ENCODE results near the gene OPA1.

DNA sequence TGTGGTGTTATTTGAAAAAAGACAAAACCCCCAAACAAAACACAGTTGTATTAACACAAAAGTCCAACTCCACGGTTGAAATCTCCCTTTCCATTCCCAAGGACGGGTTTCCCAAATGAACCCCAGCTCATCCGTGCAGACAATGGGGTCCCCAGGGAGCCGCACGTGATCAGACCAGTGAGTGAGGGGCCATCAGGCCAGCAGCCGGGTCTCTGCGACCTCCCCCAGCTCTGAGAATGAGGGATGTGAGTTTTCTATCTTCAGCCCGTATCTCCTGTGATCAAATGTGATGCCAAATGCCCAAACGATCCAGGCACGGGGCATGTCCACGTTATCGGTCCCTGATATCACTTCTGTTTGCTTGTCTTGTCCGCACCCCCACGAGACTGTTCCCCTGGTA lies 138.0 kb downstream of the OPA1 start:
- TF ChIP-seq, protein P1, sequence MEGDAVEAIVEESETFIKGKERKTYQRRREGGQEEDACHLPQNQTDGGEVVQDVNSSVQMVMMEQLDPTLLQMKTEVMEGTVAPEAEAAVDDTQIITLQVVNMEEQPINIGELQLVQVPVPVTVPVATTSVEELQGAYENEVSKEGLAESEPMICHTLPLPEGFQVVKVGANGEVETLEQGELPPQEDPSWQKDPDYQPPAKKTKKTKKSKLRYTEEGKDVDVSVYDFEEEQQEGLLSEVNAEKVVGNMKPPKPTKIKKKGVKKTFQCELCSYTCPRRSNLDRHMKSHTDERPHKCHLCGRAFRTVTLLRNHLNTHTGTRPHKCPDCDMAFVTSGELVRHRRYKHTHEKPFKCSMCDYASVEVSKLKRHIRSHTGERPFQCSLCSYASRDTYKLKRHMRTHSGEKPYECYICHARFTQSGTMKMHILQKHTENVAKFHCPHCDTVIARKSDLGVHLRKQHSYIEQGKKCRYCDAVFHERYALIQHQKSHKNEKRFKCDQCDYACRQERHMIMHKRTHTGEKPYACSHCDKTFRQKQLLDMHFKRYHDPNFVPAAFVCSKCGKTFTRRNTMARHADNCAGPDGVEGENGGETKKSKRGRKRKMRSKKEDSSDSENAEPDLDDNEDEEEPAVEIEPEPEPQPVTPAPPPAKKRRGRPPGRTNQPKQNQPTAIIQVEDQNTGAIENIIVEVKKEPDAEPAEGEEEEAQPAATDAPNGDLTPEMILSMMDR (conservative IDR thresholded peaks at IDR 0.05; ENCODE audit: low read depth, low read length): no peak
- TF ChIP-seq EZH2 (IDR thresholded peaks at IDR 0.05; ENCODE audit: low read length, unreplicated experiment) (no peak), EZH2phosphoT487 (IDR thresholded peaks at IDR 0.05; ENCODE audit: borderline replicate concordance, low read length) (no peak)
